Measurements from ENCODE around the gene PCCA.
"Not testable (repeated sequence)": the region's sequence is repeated elsewhere in the genome, so short reads cannot be mapped to it uniquely, and the experiment has no call there.

The PCCA gene

DNA sequence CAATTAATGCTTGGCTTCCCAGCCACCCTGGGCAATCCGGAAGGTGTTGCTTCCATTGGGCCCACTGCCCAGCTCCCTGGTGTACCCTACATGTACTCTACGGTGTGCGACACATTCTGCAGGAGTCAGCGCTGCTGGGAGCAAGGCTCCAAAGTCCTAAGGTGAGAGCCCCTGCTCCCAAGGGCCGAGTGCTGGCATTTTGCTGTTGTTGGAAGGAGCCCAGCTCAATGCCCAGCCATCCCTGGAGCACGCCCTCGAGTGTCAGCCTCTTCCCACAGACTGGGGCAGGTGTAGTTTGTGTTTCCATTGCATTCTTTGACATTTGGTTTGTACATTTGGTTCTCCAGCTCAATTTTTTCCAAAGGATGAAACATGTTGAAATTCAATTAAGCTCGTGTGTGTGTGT lies 435.1 kb downstream of the PCCA start:
- Mint-ChIP-seq H3K9me3 (no peaks in the 10 kb centered on the region), H3K27ac (ENCODE audit: low read depth) (no peak overlapping the region), H3K36me3 (ENCODE audit: insufficient read depth) (peaks cover 8% of the 10 kb centered on the region), H3K27me3 (no peaks in the 10 kb centered on the region), H3K4me3 (no peak overlapping the region), H3K4me1 (peaks cover 2% of the 10 kb centered on the region)
- ATAC-seq (replicated peaks; ENCODE audit: extremely low read depth, poor library complexity, severe bottlenecking) (no peak), DNase-seq (ENCODE audit: low spot score in 2 of 2) (no peak)

DNA sequence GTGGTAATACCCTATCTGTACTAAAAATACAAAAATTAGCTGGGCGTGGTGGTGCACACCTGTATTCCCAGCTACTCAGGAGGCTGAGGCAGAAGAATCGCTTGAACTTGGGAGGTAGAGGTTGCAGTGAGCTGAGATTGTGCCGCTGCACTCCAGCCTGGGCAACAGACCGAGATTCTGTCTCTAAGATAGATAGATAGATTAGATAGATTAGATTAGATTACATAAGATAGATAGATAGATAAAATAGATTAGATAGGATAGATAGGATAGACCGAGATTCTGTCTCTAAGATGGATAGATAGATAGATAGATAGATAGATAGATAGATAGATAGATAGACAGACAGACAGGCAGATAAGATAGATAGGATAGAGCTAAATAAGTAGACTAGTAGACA lies 435.8 kb downstream of the PCCA start:
- not testable (repeated sequence) for H3K4me3 Mint-ChIP-seq; DNase-seq (ENCODE audit: low spot score in 2 of 2); ATAC-seq (replicated peaks; ENCODE audit: extremely low read depth, poor library complexity, severe bottlenecking); H3K27ac Mint-ChIP-seq (ENCODE audit: low read depth); H3K9me3 Mint-ChIP-seq; H3K4me1 Mint-ChIP-seq; H3K27me3 Mint-ChIP-seq; H3K36me3 Mint-ChIP-seq (ENCODE audit: insufficient read depth)

DNA sequence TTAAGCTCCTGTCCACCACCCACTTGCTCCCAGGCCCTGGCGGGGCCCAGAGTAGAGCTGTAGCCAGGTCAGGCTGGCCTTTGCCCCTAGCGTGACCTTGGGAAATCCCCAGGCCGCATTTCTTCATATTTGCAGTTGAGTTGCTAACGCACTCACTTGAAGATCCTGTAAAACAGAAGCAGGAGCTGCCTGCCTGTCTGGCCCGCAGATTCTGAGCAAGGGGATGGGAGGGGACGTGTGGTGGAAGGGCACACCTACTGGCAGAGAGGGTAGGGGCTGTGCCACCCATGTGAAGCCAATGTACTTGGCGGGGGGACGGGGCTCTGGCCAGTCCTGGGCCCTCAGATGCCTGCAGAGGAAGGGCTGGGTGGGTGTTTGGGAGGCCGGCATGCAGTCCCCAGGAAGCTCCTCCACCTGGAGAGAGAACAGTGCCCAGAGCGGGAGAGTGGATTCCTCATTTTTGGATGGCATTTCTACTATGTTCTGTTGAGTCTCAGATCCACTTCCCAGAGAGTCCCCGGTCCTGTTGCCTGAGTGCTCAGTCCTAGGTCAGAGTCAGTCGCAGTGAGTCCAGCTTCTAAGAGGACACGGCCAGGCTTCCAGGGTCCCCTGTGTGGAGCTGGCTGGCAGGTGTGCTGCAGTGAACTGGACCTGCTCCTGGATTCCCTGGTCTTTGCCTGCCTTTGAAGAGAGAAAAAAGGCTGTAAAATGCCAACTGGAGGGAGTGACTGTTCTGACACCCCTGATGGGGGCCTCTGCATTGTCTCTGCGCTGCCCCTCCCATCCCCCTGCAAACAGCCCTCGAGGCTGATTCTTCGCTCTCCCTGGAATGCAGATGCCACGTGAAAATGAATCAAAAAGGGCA lies 436.8 kb downstream of the PCCA start:
- peaks cover 10% of the 10 kb centered on the region for H3K4me1 Mint-ChIP-seq
- peaks cover 8% of the 10 kb centered on the region for H3K36me3 Mint-ChIP-seq (ENCODE audit: insufficient read depth)
- ATAC-seq (replicated peaks; ENCODE audit: extremely low read depth, poor library complexity, severe bottlenecking), result no peak
- DNase-seq (ENCODE audit: low spot score in 2 of 2), result no peak
- no peak overlapping the region for H3K4me3 Mint-ChIP-seq
- no peaks in the 10 kb centered on the region for H3K9me3 Mint-ChIP-seq
- no peak overlapping the region for H3K27ac Mint-ChIP-seq (ENCODE audit: low read depth)
- no peaks in the 10 kb centered on the region for H3K27me3 Mint-ChIP-seq

DNA sequence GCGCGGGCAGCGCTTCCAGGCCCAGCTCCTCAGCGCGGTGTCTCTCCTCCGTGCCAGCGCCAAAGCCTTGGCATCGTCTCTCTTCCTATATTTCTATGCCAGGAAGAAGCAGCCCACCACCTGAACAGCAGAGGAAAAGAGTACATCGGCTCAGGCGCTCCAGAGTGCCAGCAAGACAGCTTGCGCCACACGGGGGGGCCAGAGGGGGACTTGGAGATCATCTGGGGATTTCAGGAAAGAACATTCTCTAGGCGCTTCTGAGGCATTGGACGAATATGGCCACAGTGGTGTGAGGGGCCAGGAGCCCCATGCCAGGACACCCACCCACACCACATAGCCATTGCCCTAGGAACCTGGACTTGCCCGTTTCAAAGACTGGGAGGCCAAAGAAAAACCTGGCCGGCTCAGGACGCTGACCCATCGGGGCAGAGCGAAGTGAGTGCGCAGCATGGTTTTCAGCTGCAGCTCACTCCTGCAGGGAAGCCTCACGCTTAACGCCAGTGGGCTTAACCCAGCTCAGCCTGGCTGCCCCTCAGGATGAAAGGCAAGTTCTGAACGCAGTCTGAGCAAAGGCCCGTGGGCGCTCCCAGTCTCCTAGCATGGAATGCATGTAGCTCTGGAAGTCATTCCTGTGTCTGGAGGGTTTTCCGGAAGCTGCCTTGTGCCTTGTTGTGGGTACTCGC lies 437.6 kb downstream of the PCCA start:
- no peak for DNase-seq (ENCODE audit: low spot score in 2 of 2)
- H3K4me1 Mint-ChIP-seq, result peaks cover 10% of the 10 kb centered on the region
- H3K36me3 Mint-ChIP-seq (ENCODE audit: insufficient read depth), result peaks cover 8% of the 10 kb centered on the region
- no peak overlapping the region for H3K27ac Mint-ChIP-seq (ENCODE audit: low read depth)
- no peaks in the 10 kb centered on the region for H3K27me3 Mint-ChIP-seq
- no peak overlapping the region for H3K4me3 Mint-ChIP-seq
- H3K9me3 Mint-ChIP-seq, result no peaks in the 10 kb centered on the region
- ATAC-seq (replicated peaks; ENCODE audit: extremely low read depth, poor library complexity, severe bottlenecking), result no peak

DNA sequence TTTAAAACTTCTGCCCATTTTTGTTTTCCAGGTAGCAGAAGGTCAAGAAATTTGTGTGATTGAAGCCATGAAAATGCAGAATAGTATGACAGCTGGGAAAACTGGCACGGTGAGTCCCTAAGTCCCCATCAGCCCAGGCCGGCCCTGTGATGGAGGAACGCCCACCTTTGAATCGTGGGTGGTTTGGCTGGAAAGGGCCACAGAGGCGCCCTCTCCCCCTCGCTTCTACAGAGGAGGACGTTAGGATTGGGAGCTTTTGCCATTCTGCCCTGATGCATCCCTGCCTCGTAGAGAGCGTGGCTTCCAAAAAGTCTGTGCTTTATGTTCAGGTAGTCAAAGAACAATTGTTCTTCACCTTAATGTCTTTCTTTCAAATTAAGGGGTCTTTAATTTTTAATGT lies 438.8 kb downstream of the PCCA start:
- no peak overlapping the region for H3K27ac Mint-ChIP-seq (ENCODE audit: low read depth)
- H3K4me3 Mint-ChIP-seq, result no peak overlapping the region
- H3K27me3 Mint-ChIP-seq, result no peaks in the 10 kb centered on the region
- H3K9me3 Mint-ChIP-seq, result no peaks in the 10 kb centered on the region
- peaks cover 6% of the 10 kb centered on the region for H3K36me3 Mint-ChIP-seq (ENCODE audit: insufficient read depth)
- DNase-seq (ENCODE audit: low spot score in 2 of 2), result no peak
- peaks cover 10% of the 10 kb centered on the region for H3K4me1 Mint-ChIP-seq
- ATAC-seq (replicated peaks; ENCODE audit: extremely low read depth, poor library complexity, severe bottlenecking), result no peak

DNA sequence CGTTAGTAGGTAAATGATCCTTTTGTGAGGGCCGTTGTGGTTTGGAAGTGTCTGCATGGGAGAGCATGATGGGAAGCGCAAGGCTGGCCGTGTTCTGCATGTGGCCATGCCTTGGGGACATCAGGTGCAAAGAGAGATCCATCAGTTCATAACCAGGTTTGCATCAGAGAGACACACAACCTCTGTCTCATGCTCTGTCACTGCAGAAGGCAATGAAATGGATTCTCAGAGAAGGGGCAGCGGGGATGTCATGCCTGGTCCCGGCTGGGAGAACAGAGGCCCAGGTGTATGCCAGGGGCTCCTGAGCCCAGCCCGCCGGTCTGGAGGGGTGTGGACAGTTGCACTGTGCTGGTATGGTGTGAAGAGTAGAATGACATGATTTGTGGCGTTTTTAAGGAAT lies 439.5 kb downstream of the PCCA start:
- peaks cover 10% of the 10 kb centered on the region for H3K4me1 Mint-ChIP-seq
- no peak for ATAC-seq (replicated peaks; ENCODE audit: extremely low read depth, poor library complexity, severe bottlenecking)
- no peaks in the 10 kb centered on the region for H3K9me3 Mint-ChIP-seq
- peaks cover 5% of the 10 kb centered on the region for H3K36me3 Mint-ChIP-seq (ENCODE audit: insufficient read depth)
- no peak for DNase-seq (ENCODE audit: low spot score in 2 of 2)
- H3K27me3 Mint-ChIP-seq, result no peaks in the 10 kb centered on the region
- no peak overlapping the region for H3K4me3 Mint-ChIP-seq
- H3K27ac Mint-ChIP-seq (ENCODE audit: low read depth), result peak overlapping the region; percentile 10

DNA sequence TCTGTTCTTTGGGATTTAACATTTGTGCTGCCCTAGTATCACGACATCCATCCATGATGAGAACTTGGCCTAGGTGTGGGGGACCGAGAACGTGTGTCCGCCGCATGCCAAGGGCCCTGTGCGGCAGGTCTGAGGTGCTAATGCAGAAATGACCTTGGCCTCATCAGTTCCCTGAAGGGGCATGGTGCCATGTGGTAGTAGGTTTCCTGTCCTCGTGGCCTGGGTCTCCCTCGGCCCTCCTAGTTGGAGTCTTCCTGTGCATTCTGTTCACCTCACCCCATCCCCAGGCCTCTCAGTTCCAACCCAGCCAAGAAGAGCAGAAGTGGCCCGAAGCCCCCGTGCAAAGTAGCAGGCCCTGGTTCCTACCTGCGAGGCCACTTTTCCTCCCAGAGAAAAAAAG lies 439.9 kb downstream of the PCCA start:
- H3K9me3 Mint-ChIP-seq, result no peaks in the 10 kb centered on the region
- ATAC-seq (replicated peaks; ENCODE audit: extremely low read depth, poor library complexity, severe bottlenecking), result no peak
- H3K4me3 Mint-ChIP-seq, result no peak overlapping the region
- peaks cover 10% of the 10 kb centered on the region for H3K4me1 Mint-ChIP-seq
- H3K27me3 Mint-ChIP-seq, result no peaks in the 10 kb centered on the region
- peaks cover 2% of the 10 kb centered on the region for H3K36me3 Mint-ChIP-seq (ENCODE audit: insufficient read depth)
- no peak for DNase-seq (ENCODE audit: low spot score in 2 of 2)
- peak overlapping the region; percentile 51 for H3K27ac Mint-ChIP-seq (ENCODE audit: low read depth)

DNA sequence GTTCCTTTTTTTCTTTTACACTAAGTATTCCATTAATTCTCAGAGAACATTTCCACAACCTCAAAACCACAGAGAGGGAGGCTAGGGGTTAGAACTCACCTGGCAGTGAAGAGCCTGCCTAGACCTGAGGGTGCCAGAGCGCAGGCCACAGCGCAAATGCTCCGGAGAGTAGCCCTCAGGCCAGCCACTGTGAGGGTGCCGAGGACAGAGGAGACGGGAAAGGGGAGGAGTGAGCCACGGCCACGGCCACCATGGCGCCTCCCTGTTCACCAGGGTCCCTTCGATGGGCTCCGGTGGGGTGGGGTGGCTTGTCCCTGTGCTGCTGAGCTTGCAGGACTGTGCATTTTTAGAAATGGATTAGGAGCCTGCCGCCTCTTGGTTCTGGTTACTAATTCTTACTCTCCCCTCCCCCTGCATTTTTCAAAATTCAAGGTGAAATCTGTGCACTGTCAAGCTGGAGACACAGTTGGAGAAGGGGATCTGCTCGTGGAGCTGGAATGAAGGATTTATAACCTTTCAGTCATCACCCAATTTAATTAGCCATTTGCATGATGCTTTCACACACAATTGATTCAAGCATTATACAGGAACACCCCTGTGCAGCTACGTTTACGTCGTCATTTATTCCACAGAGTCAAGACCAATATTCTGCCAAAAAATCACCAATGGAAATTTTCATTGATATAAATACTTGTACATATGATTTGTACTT lies 440.9 kb downstream of the PCCA start:
- DNase-seq (ENCODE audit: low spot score in 2 of 2) (no peak), ATAC-seq (replicated peaks; ENCODE audit: extremely low read depth, poor library complexity, severe bottlenecking) (no peak)
- H3K4me3 Mint-ChIP-seq, result no peak overlapping the region
- no peak overlapping the region for H3K27ac Mint-ChIP-seq (ENCODE audit: low read depth)
- H3K4me1 Mint-ChIP-seq, result peaks cover 10% of the 10 kb centered on the region
- H3K9me3 Mint-ChIP-seq, result no peaks in the 10 kb centered on the region
- H3K27me3 Mint-ChIP-seq, result no peaks in the 10 kb centered on the region
- H3K36me3 Mint-ChIP-seq (ENCODE audit: insufficient read depth), result no peaks in the 10 kb centered on the region

DNA sequence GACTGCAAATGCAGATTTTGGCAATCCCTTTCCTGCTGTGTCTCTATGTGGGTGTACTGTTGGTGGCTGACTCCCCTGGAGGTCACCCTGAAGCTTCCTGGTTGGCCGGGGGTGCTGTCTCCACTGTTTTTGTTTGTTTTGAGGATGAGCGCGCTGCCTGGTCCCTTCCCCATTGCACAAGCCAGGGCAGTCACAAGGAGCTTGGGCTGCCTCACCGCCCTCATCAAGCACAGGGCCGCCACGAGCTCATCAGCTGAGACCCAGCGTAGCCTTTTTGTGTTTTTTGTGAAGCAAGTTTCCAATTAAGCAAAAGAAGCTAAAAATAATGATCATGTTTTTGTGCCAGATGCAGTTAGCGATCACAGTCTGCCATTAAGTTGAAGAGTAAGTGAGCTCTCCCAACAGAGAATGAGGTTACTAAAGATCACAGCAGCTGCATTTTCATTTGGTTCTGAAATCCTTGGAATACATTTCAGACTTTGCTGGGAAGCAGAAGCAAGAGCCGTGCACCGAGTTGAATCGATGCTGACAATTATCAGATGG lies 441.8 kb downstream of the PCCA start:
- no peaks in the 10 kb centered on the region for H3K27me3 Mint-ChIP-seq
- DNase-seq (ENCODE audit: low spot score in 2 of 2) (no peak), ATAC-seq (replicated peaks; ENCODE audit: extremely low read depth, poor library complexity, severe bottlenecking) (no peak)
- peaks cover 10% of the 10 kb centered on the region for H3K4me1 Mint-ChIP-seq
- H3K9me3 Mint-ChIP-seq, result no peaks in the 10 kb centered on the region
- H3K36me3 Mint-ChIP-seq (ENCODE audit: insufficient read depth), result peaks cover 3% of the 10 kb centered on the region
- no peak overlapping the region for H3K27ac Mint-ChIP-seq (ENCODE audit: low read depth)
- H3K4me3 Mint-ChIP-seq, result no peak overlapping the region

DNA sequence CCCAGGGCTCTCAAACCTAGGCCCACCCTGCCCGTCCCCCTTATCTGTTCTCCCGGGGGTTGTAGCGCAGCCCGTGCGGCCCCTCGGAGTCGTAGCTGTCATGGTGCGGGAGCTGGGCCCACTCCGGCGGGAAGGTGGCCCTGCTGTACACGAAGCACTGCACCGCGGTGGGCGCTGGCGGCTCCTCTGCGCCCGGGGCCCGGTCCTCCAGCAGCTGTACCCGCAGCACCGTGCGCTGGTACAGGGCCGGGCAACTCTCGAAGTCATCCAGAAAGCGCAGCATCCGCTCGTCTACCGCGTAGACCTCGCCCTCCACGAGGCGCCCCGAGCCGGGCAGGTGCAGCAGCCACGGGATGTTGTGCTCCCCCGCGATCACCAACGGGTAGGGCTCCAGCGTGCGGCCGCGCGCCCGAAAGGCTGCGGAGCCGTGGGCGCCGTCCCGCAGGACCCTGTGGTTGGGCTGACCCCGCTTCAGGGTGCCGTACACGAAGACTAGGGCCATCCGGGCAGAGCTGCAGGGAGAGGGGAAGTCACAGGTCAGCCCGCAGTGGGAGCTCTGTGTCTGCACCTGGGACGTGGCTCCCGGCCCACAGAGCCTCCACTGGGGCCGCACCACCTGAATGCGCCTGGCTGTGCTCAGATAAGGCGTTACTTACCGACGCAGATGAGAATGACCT lies 443.3 kb downstream of the PCCA start:
- no peaks in the 10 kb centered on the region for H3K27me3 Mint-ChIP-seq
- ATAC-seq (replicated peaks; ENCODE audit: extremely low read depth, poor library complexity, severe bottlenecking), result no peak
- peaks cover 3% of the 10 kb centered on the region for H3K36me3 Mint-ChIP-seq (ENCODE audit: insufficient read depth)
- no peaks in the 10 kb centered on the region for H3K9me3 Mint-ChIP-seq
- DNase-seq (ENCODE audit: low spot score in 2 of 2), result no peak
- H3K27ac Mint-ChIP-seq (ENCODE audit: low read depth), result no peak overlapping the region
- no peak overlapping the region for H3K4me3 Mint-ChIP-seq
- peaks cover 17% of the 10 kb centered on the region for H3K4me1 Mint-ChIP-seq

DNA sequence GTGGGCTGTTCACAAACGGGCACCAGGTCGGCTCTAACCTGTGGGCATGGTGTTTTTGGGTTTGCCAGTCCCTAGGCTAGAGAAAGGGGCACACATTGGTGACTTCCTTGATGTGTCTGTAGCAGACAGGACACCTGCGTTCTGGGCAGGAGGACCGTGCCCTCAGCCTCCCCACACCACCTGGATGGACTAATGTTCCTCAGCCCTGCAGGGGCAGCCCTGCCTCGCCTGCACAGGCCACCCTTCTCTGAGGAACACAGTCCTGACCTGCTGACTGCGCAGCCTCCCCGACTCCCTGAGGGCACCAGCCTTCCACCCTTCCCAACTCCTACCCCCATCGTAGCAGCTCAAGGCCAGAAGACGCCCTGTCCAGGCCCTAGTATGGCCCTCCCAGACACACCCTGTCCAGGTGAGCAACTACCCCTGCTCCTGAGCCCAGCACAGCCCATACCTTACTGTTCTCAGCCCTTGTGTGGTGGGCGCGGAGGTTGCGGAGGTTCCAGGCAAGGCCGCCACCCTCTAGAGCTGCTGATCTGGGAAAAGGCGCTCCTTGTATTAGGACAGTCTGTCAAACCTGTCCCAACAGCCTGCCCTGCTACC lies 444.0 kb downstream of the PCCA start:
- DNase-seq (ENCODE audit: low spot score in 2 of 2), result no peak
- H3K4me1 Mint-ChIP-seq, result peaks cover 19% of the 10 kb centered on the region
- no peak for ATAC-seq (replicated peaks; ENCODE audit: extremely low read depth, poor library complexity, severe bottlenecking)
- no peak overlapping the region for H3K27ac Mint-ChIP-seq (ENCODE audit: low read depth)
- H3K4me3 Mint-ChIP-seq, result no peak overlapping the region
- H3K36me3 Mint-ChIP-seq (ENCODE audit: insufficient read depth), result peaks cover 3% of the 10 kb centered on the region
- no peaks in the 10 kb centered on the region for H3K9me3 Mint-ChIP-seq
- no peaks in the 10 kb centered on the region for H3K27me3 Mint-ChIP-seq

DNA sequence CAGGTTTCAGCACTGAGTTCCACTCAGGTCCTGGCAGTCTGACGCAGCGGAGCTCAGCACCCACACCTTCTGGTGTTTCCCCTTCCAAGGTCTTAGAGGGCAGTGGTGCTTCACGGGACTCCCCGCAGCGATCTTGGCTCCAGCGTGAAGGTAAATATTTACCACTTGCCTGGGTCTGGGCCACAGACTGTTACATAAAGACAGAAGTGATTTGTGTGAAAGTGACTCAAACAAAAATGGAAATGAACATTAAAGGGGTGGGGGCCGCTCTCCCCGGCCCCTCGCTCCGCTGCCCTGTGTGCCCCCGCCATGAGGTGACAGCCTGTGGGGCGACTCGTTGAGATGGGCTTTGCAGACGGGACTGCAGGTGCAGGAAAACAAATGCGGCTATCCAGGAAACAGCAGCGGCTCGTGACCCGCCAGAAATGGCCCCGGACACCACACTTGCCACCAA lies 444.7 kb downstream of the PCCA start:
- Mint-ChIP-seq H3K36me3 (ENCODE audit: insufficient read depth) (peaks cover 3% of the 10 kb centered on the region), H3K4me3 (no peak overlapping the region), H3K9me3 (no peaks in the 10 kb centered on the region), H3K4me1 (peaks cover 19% of the 10 kb centered on the region), H3K27ac (ENCODE audit: low read depth) (no peak overlapping the region), H3K27me3 (no peaks in the 10 kb centered on the region)
- DNase-seq (ENCODE audit: low spot score in 2 of 2), result no peak
- no peak for ATAC-seq (replicated peaks; ENCODE audit: extremely low read depth, poor library complexity, severe bottlenecking)

Data from central memory CD8-positive, alpha-beta T cell (primary cell).